ENCODE results near the gene APEH. TPM values are rescaled to one million over a fixed set of nuclear protein-coding genes. Genes with fewer than 3 reads are reported as not detected.
"Not testable (repeated sequence)": the region's sequence is repeated elsewhere in the genome, so short reads cannot be mapped to it uniquely, and the experiment has no call there.

APEH gene
- total and polyA plus RNA-seq, 2 of the 4 experiments (the other 2 are of a cell fraction): 89.2 to 142 TPM

DNA sequence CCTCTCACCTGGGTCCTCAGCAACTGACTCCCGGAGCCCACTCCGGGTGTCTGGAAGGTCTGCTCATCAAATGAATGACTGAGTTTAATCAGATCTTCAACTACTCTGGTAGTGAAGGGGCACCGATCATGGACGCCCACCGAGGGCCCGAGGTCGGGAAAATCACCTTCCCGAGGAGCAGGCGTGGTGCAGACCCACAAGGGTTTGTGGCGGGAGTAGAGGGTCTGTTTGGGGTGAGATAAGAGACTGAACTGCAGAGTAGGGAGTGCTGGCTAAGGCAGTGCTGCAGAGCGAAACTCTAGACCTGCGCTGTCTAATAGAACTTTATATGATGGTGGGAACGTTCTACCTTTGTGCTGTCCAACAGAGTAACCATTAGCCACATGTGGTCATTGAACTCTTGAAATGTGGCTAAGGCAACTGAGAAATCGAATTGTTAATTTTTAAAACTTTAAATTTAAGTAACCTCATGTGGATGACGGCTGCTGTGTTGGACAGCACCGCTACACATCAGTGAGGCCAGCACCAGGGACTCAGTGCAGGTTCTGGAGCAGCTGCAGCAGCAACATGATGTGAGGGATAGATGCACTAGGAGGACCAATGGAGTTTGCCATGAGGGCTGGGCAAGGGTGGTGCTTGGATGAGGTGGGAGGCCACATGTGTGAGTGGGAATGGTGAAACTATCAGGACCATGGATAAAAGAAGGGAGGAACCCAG, 15.9 kb downstream of the APEH start:
- H3K4ac ChIP-seq (ENCODE audit: low read depth, low read length); ATAC-seq (ENCODE audit: low read depth); H3K9me3 ChIP-seq (ENCODE audit: control insufficient read depth, insufficient read depth, low read length); H4K5ac ChIP-seq (ENCODE audit: low read depth, low read length); H3K27me3 ChIP-seq (ENCODE audit: control insufficient read depth, insufficient read depth, low read length); H2BK20ac ChIP-seq (ENCODE audit: low read depth, low read length); H2BK5ac ChIP-seq (ENCODE audit: low read depth, low read length, poor library complexity, severe bottlenecking); H4K91ac ChIP-seq (ENCODE audit: insufficient read depth, low read depth, low read length); H3K18ac ChIP-seq (ENCODE audit: low read depth, low read length); DNase-seq; H3K56ac ChIP-seq (ENCODE audit: extremely low read depth, insufficient read depth, low read length); H3K14ac ChIP-seq (replicated peaks; ENCODE audit: low read depth, low read length); in situ Hi-C loops (cut with MboI; ENCODE audit: low sequenced_read_pairs); H3K36me3 ChIP-seq (ENCODE audit: control insufficient read depth, insufficient read depth, low read length); H3K4me1 ChIP-seq (ENCODE audit: control insufficient read depth, insufficient read depth, low read length); BruUV-seq (replicated peaks); H2AK9ac ChIP-seq (replicated peaks; ENCODE audit: low read depth, low read length, poor library complexity); H4K20me1 ChIP-seq (ENCODE audit: insufficient read depth, low read length); dilution Hi-C loops (cut with HindIII; ENCODE audit: low sequenced_read_pairs, unreplicated experiment); H2BK120ac ChIP-seq (ENCODE audit: low read depth, low read length); POLR2A ChIA-PET (ENCODE audit: unreplicated experiment); H2BK15ac ChIP-seq (ENCODE audit: low read depth, low read length); H3K9me1 ChIP-seq (ENCODE audit: insufficient read depth, low read length); CTCF ChIA-PET; intact Hi-C loops (cut with micrococcal nuclease): not testable (repeated sequence)
- H3K9ac ChIP-seq (ENCODE audit: low read depth, low read length): peak overlapping the region; percentile 89
- H4K8ac ChIP-seq (ENCODE audit: low read depth in 2 of 2, low read length in 2 of 2): peak overlapping the region; percentile 35 to 96; a peak in 2 of 4 replicates
- H3K79me1 ChIP-seq (ENCODE audit: low read depth in 1 of 2, low read length in 2 of 2): peaks cover 6 to 36% of the 10 kb centered on the region in 2 experiments
- H2AFZ ChIP-seq (replicated peaks; ENCODE audit: low read length, poor library complexity): peak overlapping the region; percentile 93
- 10% methylated on average over 7 of the region's 16 CpGs; no CpG with 5 or more reads in 1 of the 2 experiments for WGBS, 2 experiments (ENCODE audit: extremely low coverage in 2 of 2, insufficient read length in 1 of 2)
- H3K27ac ChIP-seq (ENCODE audit: insufficient read depth, low read length): peak overlapping the region; percentile 76; the same call in 1 of the 2 replicates
- peak overlapping the region; percentile 67; the same call in 1 of the 2 replicates for H3K23ac ChIP-seq (ENCODE audit: low read depth, low read length)
- H3K4me2 ChIP-seq (ENCODE audit: low read depth, low read length): peak overlapping the region; percentile 80
- H3K4me3 ChIP-seq (ENCODE audit: insufficient read depth, low read depth, low read length): peak overlapping the region; percentile 79
- H2AK5ac ChIP-seq (ENCODE audit: low read depth, low read length): peak overlapping the region; percentile 12; the same call in 1 of the 2 replicates

DNA sequence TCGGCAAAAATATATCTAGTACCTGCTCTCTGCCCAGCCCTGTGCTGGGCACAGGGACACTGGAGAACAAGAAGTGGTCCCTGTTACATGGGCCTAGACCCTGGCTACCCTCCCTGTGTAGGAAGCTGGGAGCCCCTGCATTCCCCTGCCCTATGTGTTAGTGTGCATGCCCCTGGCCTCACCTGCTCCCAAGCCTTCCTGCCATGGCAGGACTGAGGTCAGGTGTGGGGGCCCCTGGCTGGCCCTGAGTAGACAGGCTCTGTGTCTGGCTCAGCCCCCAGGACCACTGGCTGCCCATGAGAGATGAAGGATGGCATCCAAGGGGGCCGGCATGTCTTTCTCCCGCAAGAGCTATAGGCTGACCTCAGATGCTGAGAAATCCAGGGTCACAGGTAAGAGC, 16.7 kb downstream of the APEH start:
- H3K9me3 ChIP-seq (ENCODE audit: control insufficient read depth, insufficient read depth, low read length); H2AFZ ChIP-seq (replicated peaks; ENCODE audit: low read length, poor library complexity); H3K4me1 ChIP-seq (ENCODE audit: control insufficient read depth, insufficient read depth, low read length); H2BK15ac ChIP-seq (ENCODE audit: low read depth, low read length); BruUV-seq (replicated peaks); CTCF ChIA-PET; H3K4ac ChIP-seq (ENCODE audit: low read depth, low read length); H3K56ac ChIP-seq (ENCODE audit: extremely low read depth, insufficient read depth, low read length); H2BK120ac ChIP-seq (ENCODE audit: low read depth, low read length); H3K14ac ChIP-seq (replicated peaks; ENCODE audit: low read depth, low read length); H3K9ac ChIP-seq (ENCODE audit: low read depth, low read length); H3K18ac ChIP-seq (ENCODE audit: low read depth, low read length); dilution Hi-C loops (cut with HindIII; ENCODE audit: low sequenced_read_pairs, unreplicated experiment); H3K36me3 ChIP-seq (ENCODE audit: control insufficient read depth, insufficient read depth, low read length); H4K91ac ChIP-seq (ENCODE audit: insufficient read depth, low read depth, low read length); H2BK20ac ChIP-seq (ENCODE audit: low read depth, low read length); H3K23ac ChIP-seq (ENCODE audit: low read depth, low read length); in situ Hi-C loops (cut with MboI; ENCODE audit: low sequenced_read_pairs); H3K4me3 ChIP-seq (ENCODE audit: insufficient read depth, low read depth, low read length); H4K20me1 ChIP-seq (ENCODE audit: insufficient read depth, low read length); H3K27me3 ChIP-seq (ENCODE audit: control insufficient read depth, insufficient read depth, low read length); ATAC-seq (ENCODE audit: low read depth); H3K27ac ChIP-seq (ENCODE audit: insufficient read depth, low read length); intact Hi-C loops (cut with micrococcal nuclease); POLR2A ChIA-PET (ENCODE audit: unreplicated experiment); H4K5ac ChIP-seq (ENCODE audit: low read depth, low read length); H2AK5ac ChIP-seq (ENCODE audit: low read depth, low read length); H2AK9ac ChIP-seq (replicated peaks; ENCODE audit: low read depth, low read length, poor library complexity); H4K8ac ChIP-seq (ENCODE audit: low read depth in 2 of 2, low read length in 2 of 2); H2BK5ac ChIP-seq (ENCODE audit: low read depth, low read length, poor library complexity, severe bottlenecking); DNase-seq; H3K9me1 ChIP-seq (ENCODE audit: insufficient read depth, low read length): not testable (repeated sequence)
- WGBS, 2 experiments (ENCODE audit: extremely low coverage in 2 of 2, insufficient read length in 1 of 2): no CpG with 5 or more reads among the region's 3 CpGs
- Histone ChIP-seq H3K4me2 (ENCODE audit: low read depth, low read length) (0 out of 2 replicates have a peak overlapping the region, but pooled peaks have one; percentile 13), H3K79me1 (ENCODE audit: low read depth in 1 of 2, low read length in 2 of 2) (peaks cover 7 to 36% of the 10 kb centered on the region in 2 experiments)
